ENCODE results near the gene TAF4.

- TF ChIP-seq, protein P1, sequence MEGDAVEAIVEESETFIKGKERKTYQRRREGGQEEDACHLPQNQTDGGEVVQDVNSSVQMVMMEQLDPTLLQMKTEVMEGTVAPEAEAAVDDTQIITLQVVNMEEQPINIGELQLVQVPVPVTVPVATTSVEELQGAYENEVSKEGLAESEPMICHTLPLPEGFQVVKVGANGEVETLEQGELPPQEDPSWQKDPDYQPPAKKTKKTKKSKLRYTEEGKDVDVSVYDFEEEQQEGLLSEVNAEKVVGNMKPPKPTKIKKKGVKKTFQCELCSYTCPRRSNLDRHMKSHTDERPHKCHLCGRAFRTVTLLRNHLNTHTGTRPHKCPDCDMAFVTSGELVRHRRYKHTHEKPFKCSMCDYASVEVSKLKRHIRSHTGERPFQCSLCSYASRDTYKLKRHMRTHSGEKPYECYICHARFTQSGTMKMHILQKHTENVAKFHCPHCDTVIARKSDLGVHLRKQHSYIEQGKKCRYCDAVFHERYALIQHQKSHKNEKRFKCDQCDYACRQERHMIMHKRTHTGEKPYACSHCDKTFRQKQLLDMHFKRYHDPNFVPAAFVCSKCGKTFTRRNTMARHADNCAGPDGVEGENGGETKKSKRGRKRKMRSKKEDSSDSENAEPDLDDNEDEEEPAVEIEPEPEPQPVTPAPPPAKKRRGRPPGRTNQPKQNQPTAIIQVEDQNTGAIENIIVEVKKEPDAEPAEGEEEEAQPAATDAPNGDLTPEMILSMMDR (IDR thresholded peaks at IDR 0.05): no peak
- TF ChIP-seq POLR2A (IDR thresholded peaks at IDR 0.05): no peak
Measured at GRCh38 chr20:62050166-62051120, 15.2 kb downstream of the TAF4 start.

Data from testis (tissue), 2 donors.